Inferior parietal cortex (tissue), 1 donor: ENCODE measurements around the gene LMX1A.
A peak's percentile ranks its signal among the peaks of the same experiment; 100 is the strongest.

Experiments used
- DNase-seq: peaks from one replicate; pipeline ENCODE4 v3.0.0-alpha.2; 2016; ENCODE audit errors: extremely low spot score

Gene LMX1A

DNA sequence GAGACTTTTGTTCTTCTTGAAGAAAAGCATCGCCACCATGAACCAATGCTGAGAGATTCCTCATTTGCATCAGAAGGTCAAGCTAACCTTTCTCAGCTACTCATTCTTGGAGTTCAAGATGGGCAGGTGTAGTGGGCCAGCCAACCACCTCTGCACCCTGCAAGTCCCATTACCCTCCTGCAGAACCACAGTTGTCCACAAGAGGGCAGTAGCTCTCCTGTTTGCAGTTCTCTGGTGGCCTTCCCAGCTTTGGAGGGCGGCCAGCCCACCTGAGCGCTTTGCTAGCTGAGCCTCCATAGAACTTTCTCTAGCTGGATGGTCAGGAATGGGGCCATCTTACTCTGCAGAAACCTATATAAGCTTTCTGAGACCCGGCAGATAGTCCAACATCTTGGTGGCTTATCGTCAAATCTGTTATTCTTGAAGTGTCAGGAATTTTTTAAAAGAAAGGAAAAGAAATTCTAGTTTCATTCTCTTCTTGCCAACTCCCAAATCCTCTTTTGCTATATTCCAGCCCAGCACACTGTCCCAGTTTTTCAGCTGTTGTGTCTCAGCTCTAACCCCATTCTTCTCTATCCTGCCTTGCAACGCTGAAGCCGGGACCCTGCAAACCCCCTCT is 11.0 kb upstream of the LMX1A start:
- DNase-seq: peak; percentile 88

- no peak for DNase-seq
These were observed 8.8 kb upstream of the LMX1A start for GRCh38 chr1:165365341-165365740.

GRCh38 chr1:165364568-165365133 is 8.1 kb upstream of the LMX1A start:
- DNase-seq: no peak

GRCh38 chr1:165356876-165357275 is 361 bp upstream of the LMX1A start:
- DNase-seq: no peak

DNA sequence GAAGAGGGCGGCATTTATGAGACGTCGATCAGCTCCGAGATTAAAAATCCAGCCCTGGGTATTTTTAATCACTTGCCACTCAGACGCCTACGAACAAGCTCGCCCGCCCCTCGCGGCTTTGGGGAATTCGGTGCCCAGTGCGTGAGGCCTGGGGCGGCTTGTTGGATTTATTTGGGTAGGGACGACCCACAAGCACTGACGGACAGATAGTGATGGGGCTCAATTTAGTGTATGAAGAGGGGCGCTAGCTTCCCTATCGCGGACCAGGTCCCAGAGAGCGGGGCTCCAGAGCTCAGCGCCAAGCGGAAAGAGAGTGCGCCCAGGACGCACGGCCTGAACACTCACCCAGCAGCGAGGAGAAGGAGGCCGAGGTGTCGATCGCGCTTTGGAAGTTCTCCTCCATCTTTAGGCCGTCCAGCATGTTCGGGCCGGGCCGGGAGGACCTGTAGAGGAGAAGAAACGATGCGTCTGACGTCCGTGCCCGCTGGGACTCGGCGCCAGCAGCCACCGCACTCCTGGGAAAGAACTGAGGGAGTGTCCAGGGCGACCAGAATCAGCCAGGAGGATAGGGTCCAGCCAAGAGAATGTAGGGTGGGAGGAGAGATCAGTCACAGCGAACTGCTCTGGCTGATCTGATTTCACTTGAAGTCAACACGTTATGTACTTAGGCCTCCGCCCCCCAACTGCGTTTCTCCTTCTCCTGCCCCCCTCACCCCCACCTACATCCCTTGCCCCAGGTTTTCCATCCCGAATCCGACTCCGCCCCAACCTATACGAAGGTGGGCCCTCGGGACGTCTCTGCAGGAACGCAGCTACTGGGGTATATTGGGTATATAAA is 1.2 kb downstream of the LMX1A start:
- no peak for DNase-seq

DNA sequence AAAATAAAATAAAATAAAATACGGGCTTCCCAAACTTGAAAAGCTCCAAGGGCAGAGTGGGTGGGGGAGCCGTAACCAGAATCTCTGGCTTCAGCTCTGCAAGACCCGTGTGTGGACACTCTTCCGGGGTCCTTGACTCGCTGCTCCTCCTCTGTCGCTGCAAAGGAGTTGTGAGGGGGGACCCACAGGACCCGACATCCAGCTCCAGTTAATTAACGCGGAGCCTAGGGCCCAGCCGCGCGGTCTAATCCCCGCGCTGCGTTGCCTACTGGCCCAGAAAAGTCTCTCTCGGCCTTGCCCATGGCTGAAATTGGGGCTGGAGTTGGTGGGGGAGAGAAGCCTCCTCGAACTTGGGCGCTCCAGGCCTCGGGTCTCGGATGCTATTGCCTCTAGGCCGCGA is 1.8 kb downstream of the LMX1A start:
- no peak for DNase-seq

DNA sequence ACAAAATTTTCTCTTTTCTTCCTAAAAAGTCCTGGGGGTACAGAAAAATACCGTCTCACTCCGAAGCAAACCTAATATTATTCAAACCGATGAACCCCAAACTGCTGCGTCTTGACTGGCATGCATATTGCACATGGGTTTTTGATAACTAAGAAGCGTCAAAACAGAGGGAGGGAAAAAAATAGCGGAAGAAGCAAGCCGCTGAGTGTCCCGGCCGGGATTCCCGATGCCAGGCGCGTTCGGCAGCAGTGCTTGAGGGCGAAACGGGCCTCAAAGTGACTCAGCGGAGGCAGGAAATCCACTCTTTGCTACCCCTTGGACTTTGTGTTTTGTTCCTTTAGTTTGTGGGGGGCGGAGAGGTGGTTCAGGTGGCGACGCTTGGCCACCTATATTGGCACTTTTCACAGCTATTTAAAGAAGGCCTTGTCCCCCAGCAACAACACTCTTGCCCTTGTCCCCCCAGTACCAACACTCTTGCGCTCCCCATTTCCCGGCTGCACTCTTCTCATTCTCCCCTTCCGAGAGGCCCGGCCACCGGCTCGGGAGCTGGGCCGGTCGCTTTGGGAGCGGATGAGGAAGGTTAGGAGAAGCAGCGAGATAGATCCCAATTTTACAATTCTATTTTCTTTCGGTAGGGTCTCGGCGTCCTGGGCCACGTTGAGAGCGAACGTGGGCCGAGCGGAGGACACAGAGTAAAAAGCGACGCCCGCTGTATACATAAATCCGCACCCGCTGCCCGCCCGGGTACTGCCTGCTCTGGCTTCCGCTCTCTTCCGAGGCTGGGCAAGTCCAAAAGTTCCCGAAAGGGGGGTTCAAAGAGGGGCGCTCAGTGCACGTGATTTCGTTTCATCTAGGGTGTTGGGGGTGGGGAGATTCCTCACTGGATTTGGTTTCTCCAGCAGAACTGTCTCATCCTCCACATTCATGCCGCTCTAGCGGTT is 2.5 kb downstream of the LMX1A start:
- DNase-seq: no peak

GRCh38 chr1:165352442-165353293 is 3.8 kb downstream of the LMX1A start:
- DNase-seq: no peak

- no peak for DNase-seq
These were observed 4.6 kb downstream of the LMX1A start for GRCh38 chr1:165351863-165352441.

DNA sequence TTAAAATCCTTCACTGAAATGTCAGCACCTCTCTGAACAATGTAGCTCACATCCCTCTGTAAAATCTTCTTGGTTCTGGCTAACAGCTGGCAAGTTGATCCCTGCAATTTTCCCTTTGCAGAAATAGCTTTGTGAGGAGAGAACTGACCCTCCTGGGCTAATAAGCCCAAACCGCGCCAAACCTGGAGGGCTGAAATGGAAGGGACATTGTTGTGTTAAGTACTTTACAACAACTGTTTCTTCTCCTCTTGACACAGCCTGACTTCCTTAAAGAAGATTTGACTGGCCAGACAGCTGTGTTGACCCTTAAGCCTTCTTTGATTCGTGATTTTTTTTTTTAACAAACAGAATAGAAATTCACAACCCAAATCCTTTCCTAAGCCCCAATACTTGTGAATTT is 5.7 kb downstream of the LMX1A start:
- no peak for DNase-seq

- DNase-seq: no peak
These were observed 11.0 kb downstream of the LMX1A start for GRCh38 chr1:165345502-165345901.

DNA sequence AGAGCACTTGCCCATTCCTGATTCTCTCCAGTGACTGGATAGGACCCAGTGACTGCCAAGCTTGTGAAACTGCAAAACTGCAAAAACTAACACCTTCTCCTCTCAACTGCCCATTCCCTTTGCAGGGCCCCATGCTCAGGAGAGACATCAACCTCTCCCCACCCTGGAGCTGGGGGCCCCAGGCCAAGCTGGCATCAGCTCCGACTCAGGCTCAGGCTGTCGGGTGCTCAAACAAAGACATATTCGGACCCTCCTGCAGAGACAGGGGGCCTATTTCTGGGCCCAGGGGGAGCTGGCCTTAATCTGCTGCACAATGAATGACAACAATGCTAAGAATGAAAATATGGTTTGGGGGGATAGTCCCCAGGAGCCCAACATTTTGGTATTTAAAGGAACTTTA is 11.8 kb downstream of the LMX1A start:
- no peak for DNase-seq

DNA sequence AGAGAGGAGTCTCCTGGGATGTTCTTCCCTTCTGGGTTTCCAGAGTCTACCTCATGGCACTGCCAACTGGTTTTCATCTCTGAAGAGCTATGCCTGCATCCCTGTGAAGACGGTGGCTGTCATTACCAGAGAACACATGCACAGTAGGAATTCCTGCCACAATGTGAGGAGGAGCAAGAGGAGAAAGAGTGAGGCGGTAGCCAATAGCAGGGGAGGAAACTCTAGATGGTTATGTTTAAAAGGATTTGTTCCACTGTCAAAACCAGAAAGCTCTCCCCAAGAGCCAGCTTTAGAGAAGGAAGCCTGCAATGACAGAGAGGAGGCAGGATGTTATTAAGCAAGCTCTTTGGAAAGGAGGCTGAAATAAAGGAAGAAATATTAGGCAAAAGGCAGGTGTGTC is 12.3 kb downstream of the LMX1A start:
- DNase-seq: no peak

- DNase-seq: no peak
These were observed 13.9 kb downstream of the LMX1A start for GRCh38 chr1:165342587-165342986.

DNA sequence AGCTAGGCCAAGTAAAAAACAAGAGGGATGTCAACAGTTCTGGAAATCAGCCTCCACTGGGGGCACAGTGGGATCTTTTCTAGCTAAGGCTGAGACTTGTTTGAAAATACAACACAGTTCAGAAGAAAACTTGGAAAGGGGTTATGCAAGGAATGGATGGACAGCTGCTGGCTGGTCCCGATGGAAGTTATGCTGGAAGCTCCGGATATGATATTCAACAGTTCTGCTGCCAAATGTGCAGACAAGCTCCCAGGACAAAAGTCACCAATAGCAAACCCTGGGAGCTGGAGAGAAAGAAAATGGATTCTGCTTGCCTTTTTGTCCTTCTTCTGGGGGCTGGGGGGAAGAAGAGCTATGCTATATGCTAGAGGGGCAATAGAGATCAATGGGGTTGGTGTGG is 14.3 kb downstream of the LMX1A start:
- DNase-seq: no peak

DNA sequence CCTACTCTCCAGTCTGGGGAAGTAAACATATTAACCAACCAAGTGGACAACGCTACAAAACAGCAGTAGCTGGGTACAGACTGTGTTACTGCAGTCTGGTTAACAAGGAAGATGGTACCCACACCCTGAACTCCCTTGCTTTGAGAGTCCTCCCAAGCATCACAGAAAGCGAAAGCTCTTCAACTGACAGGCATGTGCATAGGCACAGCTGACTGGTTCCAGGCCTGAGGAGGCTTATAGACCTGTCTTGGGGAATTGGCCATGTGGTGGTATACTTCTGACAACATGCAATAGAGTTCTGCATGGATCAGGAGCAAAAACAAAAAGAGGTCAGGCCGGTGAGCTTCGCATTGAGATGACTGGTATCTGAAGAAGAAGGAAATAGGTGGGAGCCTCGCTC is 17.4 kb downstream of the LMX1A start:
- DNase-seq: no peak

- DNase-seq: no peak
These were observed 26.0 kb downstream of the LMX1A start for GRCh38 chr1:165330483-165330882.

GRCh38 chr1:165329104-165329503 is 27.4 kb downstream of the LMX1A start:
- no peak for DNase-seq

- no peak for DNase-seq
These were observed 28.4 kb downstream of the LMX1A start for GRCh38 chr1:165328136-165328535.

- DNase-seq: no peak
These were observed 29.0 kb downstream of the LMX1A start for GRCh38 chr1:165327538-165327937.
